CD14-positive monocyte (primary cell): ENCODE results near the gene CDH11. TPM values are rescaled to one million over a fixed set of nuclear protein-coding genes. Genes with fewer than 3 reads are reported as not detected.

Source experiments
- DNase-seq, 3 donors: peaks; one replicate each; pipeline ENCODE4 v3.0.0-alpha.2; 2011 to 2022
- H2AFZ ChIP-seq: 2 replicates; pipeline ENCODE4 v1.6.0; 2012; ENCODE audit warnings: mild to moderate bottlenecking, low read depth, low read length, inconsistent platforms; ENCODE audit not compliant: insufficient read depth, poor library complexity, severe bottlenecking
- H3K27ac ChIP-seq, 2 donors: 1 replicate in 1 of 2; 2 replicates in 1 of 2; pipeline ENCODE4 v1.5.1; 2012 to 2013; ENCODE audit warnings: low read length in 2 of 2, control low read depth in 1 of 2, inconsistent platforms in 1 of 2, low read depth in 1 of 2, mild to moderate bottlenecking in 1 of 2
- H3K27me3 ChIP-seq, 2 donors: one replicate each; pipeline versions ENCODE4 v1.6.0 to v1.6.1; 2011 to 2013; ENCODE audit warnings: low read length in 2 of 2; ENCODE audit not compliant: control insufficient read depth in 2 of 2, insufficient read depth in 2 of 2
- H3K36me3 ChIP-seq, 2 donors: replicated peaks in 1 of 2; 1 replicate in 1 of 2; 2 replicates in 1 of 2; pipeline versions ENCODE4 v1.5.1 to v1.6.1; 2012 to 2013; ENCODE audit warnings: low read length in 2 of 2, control low read depth in 1 of 2, inconsistent platforms in 1 of 2, mild to moderate bottlenecking in 1 of 2; ENCODE audit not compliant: insufficient read depth in 2 of 2, control insufficient read depth in 1 of 2
- H3K4me1 ChIP-seq, 2 donors: 1 replicate in 1 of 2; 2 replicates in 1 of 2; pipeline versions ENCODE4 v1.5.1 to v1.6.1; 2012 to 2013; ENCODE audit warnings: low read length in 2 of 2, control low read depth in 1 of 2, inconsistent platforms in 1 of 2, mild to moderate bottlenecking in 1 of 2, moderate library complexity in 1 of 2; ENCODE audit not compliant: insufficient read depth in 2 of 2, control insufficient read depth in 1 of 2
- H3K4me2 ChIP-seq: replicated peaks from 2 replicates; pipeline ENCODE3; 2012; ENCODE audit warnings: low read length, moderate library complexity, mild to moderate bottlenecking; ENCODE audit not compliant: poor library complexity, severe bottlenecking; ENCODE audit errors: extremely low read depth
- H3K4me3 ChIP-seq, 3 experiments: fragments of 200-600 bp in 1 of 3; sonication (generic) in 1 of 3; replicated peaks in 1 of 3; 1 replicate in 2 of 3; 2 replicates in 1 of 3; pipeline ENCODE4 v1.5.1; 2011 to 2013; ENCODE audit warnings: low read length in 3 of 3, mild to moderate bottlenecking in 3 of 3, control low read depth in 2 of 3, low read depth in 2 of 3, inconsistent platforms in 1 of 3, moderate library complexity in 1 of 3
- H3K79me2 ChIP-seq: 2 replicates; pipeline ENCODE4 v1.6.0; 2012; ENCODE audit warnings: mild to moderate bottlenecking, control low read depth, inconsistent platforms, low read length, moderate library complexity; ENCODE audit not compliant: insufficient read depth
- H3K9ac ChIP-seq: 2 replicates; pipeline ENCODE4 v1.6.0; 2017; ENCODE audit warnings: low read length, mild to moderate bottlenecking; ENCODE audit not compliant: insufficient read depth, poor library complexity, severe bottlenecking
- H3K9me3 ChIP-seq, 2 donors: replicated peaks in 1 of 2; 1 replicate in 1 of 2; 2 replicates in 1 of 2; pipeline versions ENCODE4 v1.5.1 to v1.6.1; 2012 to 2013; ENCODE audit warnings: low read length in 2 of 2, control low read depth in 1 of 2; ENCODE audit not compliant: control insufficient read depth in 1 of 2, insufficient read depth in 1 of 2
- H4K20me1 ChIP-seq: 2 replicates; pipeline ENCODE4 v1.6.0; 2012; ENCODE audit warnings: mild to moderate bottlenecking, low read length, control low read depth, moderate library complexity; ENCODE audit not compliant: insufficient read depth
- H3K27ac Mint-ChIP-seq, 7 donors: one replicate each; pipeline ENCODE4 v1.8.0; 2020; ENCODE audit warnings: mild to moderate bottlenecking in 7 of 7, mixed read lengths in 7 of 7, moderate library complexity in 6 of 7, inconsistent platforms in 2 of 7
- H3K27me3 Mint-ChIP-seq, 3 donors: one replicate each; pipeline ENCODE4 v1.8.0; 2021 to 2022; ENCODE audit warnings: low read depth in 3 of 3, mild to moderate bottlenecking in 3 of 3, mixed read lengths in 3 of 3, moderate library complexity in 3 of 3, inconsistent platforms in 1 of 3
- H3K36me3 Mint-ChIP-seq, 2 donors: one replicate each; pipeline ENCODE4 v1.8.0; 2020; ENCODE audit warnings: mixed read lengths in 2 of 2, inconsistent platforms in 1 of 2, mild to moderate bottlenecking in 1 of 2
- H3K4me1 Mint-ChIP-seq: one replicate; pipeline ENCODE4 v1.8.0; 2020; ENCODE audit warnings: mild to moderate bottlenecking, mixed read lengths
- H3K4me3 Mint-ChIP-seq, 2 donors: one replicate each; pipeline ENCODE4 v1.8.0; 2020; ENCODE audit warnings: mild to moderate bottlenecking in 2 of 2, mixed read lengths in 2 of 2, moderate library complexity in 1 of 2
- H3K9me3 Mint-ChIP-seq, 7 donors: one replicate each; pipeline ENCODE4 v1.8.0; 2020 to 2022; ENCODE audit warnings: mixed read lengths in 7 of 7, mild to moderate bottlenecking in 6 of 7, moderate library complexity in 6 of 7, inconsistent platforms in 2 of 7
- WGBS: methylation state at CpG from one replicate; pipeline ENCODE4 v1.1.5; 2013; ENCODE audit warnings: missing lambda C conversion rate; ENCODE audit not compliant: insufficient coverage; 5-methylcytosine and 5-hydroxymethylcytosine counted together
- intact Hi-C, 2 donors: fragments of 100-400 bp; cut with micrococcal nuclease; formaldehyde crosslinking; loops; one replicate each; pipeline versions ENCODE4 v1.15.0 to v1.15.1; 2023
- polyA plus RNA-seq, 3 donors: library from polyadenylated mRNA; depleted of rRNA in 1 of 3; unstranded in 2 of 3; stranded (reverse) in 1 of 3; fragments of 300-500 nt in 2 of 3; fragments of >200 nt in 1 of 3; fragmentation: Illumina TruSeq in 2 of 3; gene quantifications; 1 replicate in 2 of 3; 2 replicates in 1 of 3; pipeline ENCODE4 v1.2.3, GENCODE V29; 2012 to 2021
- TF ChIP-seq, protein P1 (sequence below): fragments of 200-600 bp; IDR thresholded peaks from one replicate; pipeline ENCODE4 v1.8.0; 2022; ENCODE audit warnings: antibody characterized with exemption, mild to moderate bottlenecking

Gene CDH11
- polyA plus RNA-seq, 3 donors = not detected

DNA sequence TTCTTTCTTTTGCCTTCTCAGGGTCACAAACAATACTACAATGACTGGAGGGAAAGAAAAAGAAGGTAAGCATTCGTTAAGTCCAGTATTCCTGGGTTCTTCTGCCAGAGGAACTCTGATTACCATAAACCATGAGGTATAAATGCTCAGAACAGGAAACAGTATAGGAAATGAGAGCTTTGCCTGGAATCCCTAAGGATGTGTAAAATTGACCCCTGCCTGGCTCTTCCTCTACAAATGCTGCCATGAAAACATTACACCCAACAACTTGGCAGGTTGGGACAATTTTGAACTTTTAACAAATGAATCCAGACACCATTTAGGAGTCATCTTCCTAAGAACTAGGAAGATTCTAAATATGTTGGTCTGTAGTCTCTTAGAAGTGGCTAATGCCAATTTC lies 173.8 kb downstream of the CDH11 start:
- no peak overlapping the region for H3K9ac ChIP-seq
- Mint-ChIP-seq H3K27me3 (no peaks in the 10 kb centered on the region), H3K4me1 (no peaks in the 10 kb centered on the region), H3K4me3 (no peak overlapping the region), H3K36me3 (no peaks in the 10 kb centered on the region), H3K9me3 (peaks cover 0 to 14% (median 2%) of the 10 kb centered on the region in 7 donors), H3K27ac (no peak overlapping the region)
- H3K4me3 ChIP-seq = no peak overlapping the region
- no peaks in the 10 kb centered on the region for H3K79me2 ChIP-seq
- TF ChIP-seq, protein P1, sequence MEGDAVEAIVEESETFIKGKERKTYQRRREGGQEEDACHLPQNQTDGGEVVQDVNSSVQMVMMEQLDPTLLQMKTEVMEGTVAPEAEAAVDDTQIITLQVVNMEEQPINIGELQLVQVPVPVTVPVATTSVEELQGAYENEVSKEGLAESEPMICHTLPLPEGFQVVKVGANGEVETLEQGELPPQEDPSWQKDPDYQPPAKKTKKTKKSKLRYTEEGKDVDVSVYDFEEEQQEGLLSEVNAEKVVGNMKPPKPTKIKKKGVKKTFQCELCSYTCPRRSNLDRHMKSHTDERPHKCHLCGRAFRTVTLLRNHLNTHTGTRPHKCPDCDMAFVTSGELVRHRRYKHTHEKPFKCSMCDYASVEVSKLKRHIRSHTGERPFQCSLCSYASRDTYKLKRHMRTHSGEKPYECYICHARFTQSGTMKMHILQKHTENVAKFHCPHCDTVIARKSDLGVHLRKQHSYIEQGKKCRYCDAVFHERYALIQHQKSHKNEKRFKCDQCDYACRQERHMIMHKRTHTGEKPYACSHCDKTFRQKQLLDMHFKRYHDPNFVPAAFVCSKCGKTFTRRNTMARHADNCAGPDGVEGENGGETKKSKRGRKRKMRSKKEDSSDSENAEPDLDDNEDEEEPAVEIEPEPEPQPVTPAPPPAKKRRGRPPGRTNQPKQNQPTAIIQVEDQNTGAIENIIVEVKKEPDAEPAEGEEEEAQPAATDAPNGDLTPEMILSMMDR = no peak
- H3K27ac ChIP-seq = no peak overlapping the region
- no peaks in the 10 kb centered on the region for H4K20me1 ChIP-seq
- intact Hi-C loops = no loop called here
- no peaks in the 10 kb centered on the region for H3K36me3 ChIP-seq
- no CpG with 5 or more reads among the region's 1 CpG for WGBS
- peaks cover 0 to 5% of the 10 kb centered on the region in 2 donors for H3K9me3 ChIP-seq
- no peak for DNase-seq
- no peaks in the 10 kb centered on the region for H3K27me3 ChIP-seq
- H3K4me1 ChIP-seq = no peaks in the 10 kb centered on the region
- no peak overlapping the region for H3K4me2 ChIP-seq
- no peak overlapping the region for H2AFZ ChIP-seq

GRCh38 chr16:64947651-64948050 lies 174.2 kb downstream of the CDH11 start:
- H3K4me3 Mint-ChIP-seq = no peak overlapping the region
- no peak overlapping the region for H3K4me2 ChIP-seq
- no peaks in the 10 kb centered on the region for H3K4me1 Mint-ChIP-seq

More at GRCh38 chr16:64947651-64948050, 174.2 kb downstream of the CDH11 start:
- Histone ChIP-seq H4K20me1 (no peaks in the 10 kb centered on the region), H3K27me3 (no peaks in the 10 kb centered on the region), H3K27ac (no peak overlapping the region), H3K4me3 (no peak overlapping the region), H3K4me1 (no peaks in the 10 kb centered on the region), H3K36me3 (no peaks in the 10 kb centered on the region), H3K79me2 (no peaks in the 10 kb centered on the region), H3K9me3 (peaks cover 0 to 5% of the 10 kb centered on the region in 2 donors), H3K9ac (no peak overlapping the region), H2AFZ (no peak overlapping the region)
- Mint-ChIP-seq H3K9me3 (peaks cover 0 to 14% (median 2%) of the 10 kb centered on the region in 7 donors), H3K27ac (no peak overlapping the region), H3K27me3 (no peaks in the 10 kb centered on the region), H3K36me3 (no peaks in the 10 kb centered on the region)
- 88% methylated on average over 6 of the region's 12 CpGs for WGBS
- DNase-seq = no peak
- intact Hi-C loops = no loop called here
- TF ChIP-seq, protein P1 = no peak
